GM21786 (cell line): ENCODE data around the gene GDF15.

Experiments used
- ATAC-seq: cut with Tn5 transposase; IDR thresholded peaks from one replicate; pipeline ENCODE4 v1.9.1; 2021; ENCODE audit not compliant: unreplicated experiment

Gene GDF15

DNA sequence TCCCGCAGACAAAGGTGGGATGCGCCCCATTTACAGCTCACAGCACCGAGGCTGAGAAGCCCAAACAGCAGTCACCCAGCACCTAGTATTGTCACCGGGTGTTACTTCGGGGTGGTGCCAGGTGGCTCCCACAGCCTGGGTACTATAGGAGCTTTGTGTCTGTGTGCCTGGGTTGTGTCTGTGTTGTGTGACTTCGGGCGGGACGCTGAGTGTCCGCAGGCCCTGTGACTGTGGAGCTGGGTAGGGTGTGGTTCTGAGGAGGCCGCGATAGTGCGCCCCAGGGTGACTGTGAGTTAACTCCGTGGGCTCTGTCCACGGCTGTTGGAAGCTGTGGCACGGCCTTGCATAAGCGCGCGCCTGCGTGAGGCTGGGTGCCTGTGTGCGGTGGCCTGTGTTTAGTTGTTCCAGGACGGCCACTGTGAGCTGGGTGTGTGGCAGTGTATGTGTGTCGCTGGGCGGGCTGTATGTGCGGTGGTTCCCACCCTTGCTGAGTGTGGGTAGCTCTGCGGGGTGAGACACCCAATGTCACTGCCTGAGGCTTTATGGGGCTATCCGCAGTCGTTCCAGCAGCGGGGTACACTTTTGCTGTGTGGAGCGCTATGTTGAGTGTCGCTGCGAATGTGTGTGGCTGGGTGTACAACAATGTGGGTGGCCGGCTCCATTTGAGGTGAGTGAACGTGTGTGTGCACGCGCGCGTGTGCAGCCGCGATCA lies 32.7 kb downstream of the GDF15 start:
- ATAC-seq, result no peak

DNA sequence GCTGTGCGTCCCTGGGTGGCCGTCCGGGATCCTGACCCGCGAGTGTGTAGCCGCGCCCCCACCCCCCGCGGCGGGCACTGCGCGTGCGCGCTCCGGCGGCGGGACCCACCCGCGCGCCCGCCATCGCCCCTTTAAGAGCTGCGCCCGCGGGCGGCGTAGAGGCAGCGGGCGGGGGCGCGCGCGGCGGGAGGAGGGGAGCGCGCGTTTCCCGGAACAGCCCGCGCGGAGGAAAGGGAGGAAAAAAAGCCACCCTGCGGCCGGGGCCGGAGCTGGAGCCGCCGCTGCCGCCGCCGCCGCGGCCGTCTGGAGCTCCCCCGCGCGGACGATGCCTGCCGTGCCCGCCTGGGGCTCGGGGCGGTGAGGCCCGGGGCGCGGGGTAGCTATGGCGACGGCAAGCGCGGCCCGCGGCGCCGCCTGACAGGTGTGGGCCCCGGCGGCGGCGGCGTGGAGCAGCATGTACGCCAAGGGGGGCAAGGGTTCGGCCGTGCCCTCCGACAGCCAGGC lies 33.3 kb downstream of the GDF15 start, which contains the start of gene SSBP4:
Gene SSBP4, plus strand, starts transcription at position 204 of the 504 bp plus-strand sequence. Its CDS starts 251 bp downstream, at position 455.
- no peak for ATAC-seq

DNA sequence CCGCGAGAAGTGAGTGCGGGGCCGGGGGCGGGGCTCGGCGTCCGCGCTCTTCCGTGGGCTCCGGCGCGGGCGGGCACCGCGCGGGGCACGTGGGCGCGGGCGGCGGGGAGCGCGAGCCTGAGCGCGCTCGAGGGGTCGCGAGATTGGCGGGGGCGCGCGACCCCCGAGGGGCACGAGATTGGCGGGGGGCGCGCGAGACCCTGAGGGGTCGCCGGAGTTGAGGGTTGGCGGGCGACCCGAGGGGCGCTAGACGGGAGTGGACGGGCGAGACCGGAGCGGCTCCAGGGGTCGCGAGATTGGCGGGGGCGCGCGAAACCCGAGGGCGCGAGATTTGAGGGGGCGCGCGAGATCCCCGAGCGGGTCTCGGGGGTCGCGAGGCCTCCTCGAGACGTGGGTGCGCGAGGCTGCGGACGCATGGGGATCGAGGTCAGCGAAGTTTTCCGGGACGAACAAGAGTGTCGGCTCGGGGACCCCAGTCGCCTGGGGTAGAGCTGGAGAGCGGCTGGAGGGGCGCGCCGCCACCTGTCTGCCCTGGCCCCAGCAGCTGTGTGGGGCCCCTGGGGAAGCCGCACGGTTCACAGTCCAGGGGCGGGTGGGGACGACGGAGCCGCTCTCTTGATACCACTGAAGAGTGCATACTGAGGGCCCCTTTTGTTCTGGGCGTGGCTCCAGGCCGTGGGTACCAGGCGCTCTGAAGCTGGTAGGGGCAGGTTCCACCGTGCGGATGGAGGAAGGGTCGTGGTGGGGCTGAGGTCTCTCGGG lies 33.9 kb downstream of the GDF15 start:
- ATAC-seq, result no peak

DNA sequence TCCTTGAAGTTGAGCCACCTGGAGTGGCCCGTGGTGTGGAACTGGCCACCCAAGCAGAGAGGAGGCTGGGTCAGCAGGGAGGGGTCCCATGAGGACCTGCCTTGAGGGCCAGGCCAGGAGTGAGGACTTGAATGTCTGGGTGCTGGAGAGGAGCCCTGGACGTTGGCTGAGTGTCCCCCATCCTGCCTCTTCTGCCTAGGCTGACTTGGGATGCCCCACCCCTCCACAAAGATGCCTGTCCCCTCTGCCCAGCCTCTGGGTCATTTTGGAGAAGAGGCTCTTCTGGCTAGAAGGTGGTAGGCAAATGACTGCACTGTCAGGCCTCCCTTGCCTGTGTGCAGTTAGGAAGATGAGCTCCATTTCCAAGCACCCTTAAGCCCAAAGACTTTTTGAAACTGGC lies 35.0 kb downstream of the GDF15 start:
- no peak for ATAC-seq

DNA sequence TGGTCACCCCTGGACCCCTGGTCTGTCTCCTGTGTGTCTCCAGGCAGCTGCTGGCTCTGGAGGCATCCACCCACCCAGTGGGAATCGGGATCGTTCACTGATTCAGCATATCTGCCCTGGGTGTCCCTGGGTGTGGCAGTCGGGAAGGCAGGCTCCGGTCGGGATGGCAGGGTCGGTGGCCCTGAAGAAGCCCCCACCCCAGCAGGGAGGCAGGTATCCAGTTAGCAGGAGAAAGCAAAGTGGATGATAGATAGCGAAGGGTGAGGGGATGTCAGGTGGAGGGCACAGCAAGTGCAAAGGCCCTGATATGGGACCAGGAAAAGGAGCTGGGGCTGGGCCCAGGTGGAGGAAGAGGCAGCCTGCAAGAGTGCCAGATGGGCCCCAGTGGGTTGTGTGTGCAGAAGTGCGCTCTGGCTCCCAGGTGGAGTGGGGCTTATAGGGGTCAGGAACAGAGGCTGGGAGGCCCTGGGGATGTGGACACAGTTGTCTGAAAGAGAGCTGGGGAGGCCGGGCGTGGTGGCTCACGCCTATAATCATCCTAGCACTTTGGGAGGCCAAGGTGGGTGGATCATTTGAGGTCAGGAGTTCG lies 35.5 kb downstream of the GDF15 start:
- no peak for ATAC-seq

DNA sequence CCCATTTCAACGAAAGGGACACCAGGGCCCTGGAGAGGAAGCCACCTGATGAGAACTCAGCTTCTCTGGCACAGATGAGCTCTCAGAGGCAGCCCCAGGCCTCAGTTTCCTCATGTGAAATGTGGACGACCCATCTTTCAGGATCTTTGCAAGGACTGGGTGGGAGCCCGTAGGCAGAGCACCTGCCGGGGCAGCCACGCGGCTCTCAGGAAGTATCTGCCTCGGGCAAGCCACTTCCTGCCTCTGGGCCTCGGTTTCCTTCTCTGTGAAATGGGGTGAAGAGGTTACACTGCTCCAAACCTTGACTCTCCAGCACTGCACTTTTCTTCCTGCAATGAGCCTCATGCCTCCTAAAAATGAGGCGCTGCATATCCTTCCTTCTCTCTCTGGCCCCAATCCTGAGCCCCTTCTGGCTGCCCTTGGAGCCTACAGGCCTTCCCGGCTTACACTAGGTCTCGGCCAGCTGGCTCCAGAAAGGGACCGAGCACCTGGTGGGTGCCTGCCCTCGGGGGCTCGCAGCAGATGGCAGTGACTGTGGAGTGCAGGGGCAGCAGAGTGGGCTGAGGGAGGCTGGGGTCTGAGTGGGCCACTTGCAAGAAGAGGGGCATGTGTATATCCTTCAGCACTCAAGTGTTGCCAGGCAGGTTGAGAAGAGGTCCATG lies 36.7 kb downstream of the GDF15 start:
- ATAC-seq, result no peak

DNA sequence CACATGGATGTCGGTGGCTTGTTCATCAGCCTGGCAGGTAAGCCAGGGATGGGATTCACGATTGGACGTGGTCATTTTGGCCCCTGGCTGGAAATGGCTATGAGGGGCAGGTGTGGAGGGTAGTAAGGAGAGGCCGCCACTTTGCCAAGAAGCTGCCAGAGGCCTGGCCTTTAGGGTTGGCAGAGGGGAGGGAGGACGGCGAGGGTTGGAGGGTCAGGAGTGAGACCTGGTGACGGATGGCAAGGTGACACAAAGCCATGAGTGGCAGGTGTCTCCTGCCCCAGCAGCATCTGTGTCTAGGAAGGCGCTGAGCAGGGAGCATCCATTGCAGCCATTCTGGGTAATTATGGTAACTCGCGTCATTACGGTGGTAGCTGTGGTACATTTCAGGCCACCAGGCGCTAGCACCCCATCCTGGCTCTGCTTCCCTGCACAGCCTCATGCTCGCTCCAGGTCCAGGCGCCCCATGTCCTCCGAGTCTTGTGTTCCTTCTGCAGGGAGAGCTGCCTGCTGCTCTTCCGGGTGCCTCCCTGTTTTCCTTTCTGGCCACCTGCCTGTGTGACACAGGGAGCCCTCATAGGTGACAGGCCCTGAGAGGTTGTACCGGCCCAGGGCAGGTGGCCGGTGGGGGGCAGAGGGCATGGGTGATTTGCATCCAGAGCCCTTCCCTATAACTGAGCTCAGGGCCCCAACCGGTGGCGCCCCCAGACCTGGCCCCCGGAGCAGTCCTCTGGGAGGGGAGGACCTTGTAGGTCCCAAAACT lies 37.5 kb downstream of the GDF15 start:
- ATAC-seq, result no peak

DNA sequence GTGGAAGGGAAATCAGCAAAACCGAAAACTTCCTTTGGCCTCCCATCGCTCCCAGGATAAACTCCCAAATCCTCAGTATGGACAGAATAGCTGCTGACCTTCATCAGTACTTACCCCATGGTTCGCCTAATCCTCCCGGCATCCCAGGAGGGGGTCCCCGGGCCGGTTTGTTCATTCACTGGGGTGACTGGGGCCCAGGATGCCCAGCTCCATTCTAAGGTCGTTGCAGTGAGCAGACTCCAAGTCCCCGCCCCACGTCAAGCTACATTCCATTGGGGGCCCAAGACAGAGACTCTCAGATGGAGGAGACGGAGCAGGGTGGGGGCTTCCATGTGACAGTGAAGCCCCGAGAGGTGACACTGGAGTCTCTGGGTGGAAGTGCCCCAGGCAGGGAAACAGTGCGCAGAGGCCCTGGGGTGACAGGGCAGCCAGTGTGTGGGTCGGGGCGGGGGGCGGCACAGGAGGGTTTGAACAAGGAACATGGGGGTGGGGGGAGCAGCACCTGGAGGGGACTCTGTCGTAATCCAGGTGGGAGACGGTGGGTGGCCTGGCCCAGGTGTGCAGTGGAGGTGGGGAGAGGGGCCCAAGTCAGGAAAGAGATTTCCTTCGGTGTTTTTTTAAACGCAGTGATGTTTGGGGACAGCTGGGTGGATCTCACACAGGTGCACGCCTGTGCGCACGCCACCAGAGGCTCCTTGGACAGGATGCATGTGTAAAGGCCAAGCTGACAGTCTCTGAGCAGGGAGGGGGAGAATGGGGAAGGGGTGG lies 38.3 kb downstream of the GDF15 start:
- no peak for ATAC-seq

DNA sequence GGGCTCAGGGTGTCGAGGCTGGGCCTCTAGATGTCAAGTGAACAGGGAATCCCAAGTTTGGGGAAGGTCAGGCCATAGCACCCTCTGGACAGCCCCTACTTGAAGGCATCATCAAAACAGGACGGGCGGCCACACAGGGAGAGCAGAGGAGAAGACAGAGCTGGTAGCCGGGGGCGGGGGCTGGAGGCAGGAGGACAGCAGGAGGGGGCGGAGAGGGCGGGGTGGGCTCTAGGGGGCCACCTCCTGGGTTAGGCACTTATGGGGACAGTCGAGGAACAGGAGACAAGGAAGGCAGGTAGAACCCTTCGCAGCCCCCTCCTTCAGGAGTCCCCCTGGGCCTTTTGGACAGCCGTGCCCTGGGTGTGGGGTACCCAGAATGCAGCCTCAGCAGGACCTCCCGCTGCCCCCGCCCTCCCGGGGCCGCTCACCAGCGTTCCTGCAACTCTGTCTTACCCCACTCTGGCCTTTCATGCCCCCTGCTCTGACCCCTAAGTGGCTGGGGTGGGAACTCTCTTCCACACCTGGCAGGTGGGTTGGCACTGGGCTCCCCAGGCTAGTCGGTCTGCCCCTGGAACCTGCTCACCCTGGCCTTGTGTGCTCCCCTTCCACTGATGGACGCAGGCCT lies 39.0 kb downstream of the GDF15 start:
- ATAC-seq, result no peak

DNA sequence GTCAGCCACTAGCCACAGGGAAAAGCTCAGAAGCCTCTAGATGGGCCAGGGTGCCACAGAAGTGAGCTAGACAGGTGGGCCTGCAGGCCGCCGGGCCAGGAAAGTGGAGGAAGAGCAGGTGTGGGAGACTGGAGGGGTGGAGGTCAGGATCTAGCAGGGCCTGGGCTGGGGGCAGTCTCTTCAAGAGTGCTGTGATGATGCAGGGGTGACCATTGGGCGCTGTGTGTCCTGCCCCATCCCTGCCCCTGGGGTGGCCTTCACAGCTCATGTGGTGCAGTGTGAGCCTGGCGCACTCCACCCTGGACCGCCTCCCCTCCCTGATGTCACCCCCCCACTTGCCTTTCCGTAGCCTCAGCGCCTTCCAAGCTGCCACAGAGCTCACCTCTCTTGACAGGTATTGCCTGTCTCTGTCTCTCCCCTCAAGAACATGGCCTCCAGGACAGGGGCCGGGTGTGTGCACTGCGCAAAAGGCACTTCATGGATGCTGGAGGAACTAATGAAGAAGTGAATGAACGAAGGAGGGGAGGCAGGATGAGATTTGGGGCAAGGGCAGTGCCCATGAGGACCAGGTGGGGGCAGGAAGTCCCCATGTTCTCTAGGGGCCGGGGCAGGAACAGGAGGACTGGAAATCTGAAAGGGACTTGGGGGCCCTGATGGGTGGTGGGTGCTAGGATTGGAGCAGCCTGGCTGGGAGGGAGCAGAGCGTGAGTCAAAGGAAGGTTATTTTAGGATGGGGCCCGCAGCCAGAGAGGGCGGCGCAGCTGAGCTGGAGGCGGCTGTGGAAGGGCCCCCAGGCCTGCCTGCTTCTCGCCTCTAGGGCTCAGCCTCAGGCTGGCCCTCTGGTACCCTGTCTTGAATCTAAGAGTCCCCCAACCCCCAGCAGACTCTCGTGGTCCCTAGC lies 39.8 kb downstream of the GDF15 start:
- ATAC-seq, result no peak

DNA sequence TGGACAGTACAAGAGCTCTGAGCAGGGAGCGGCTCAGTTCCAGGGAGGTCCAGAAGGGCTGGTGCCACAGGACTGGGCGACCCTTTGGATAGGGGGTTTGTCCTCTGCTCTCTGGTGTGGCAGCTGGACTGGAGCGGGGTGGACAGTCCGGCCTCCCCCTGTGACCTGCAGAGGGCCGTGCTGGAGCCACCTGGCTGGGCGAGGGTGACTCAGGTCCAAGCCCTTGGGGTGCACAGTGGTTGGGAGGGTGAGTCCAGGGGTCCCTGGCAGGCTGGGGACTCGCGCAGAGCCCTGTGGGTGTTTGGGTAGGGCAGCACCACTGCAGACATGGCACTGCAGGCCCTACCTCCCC lies 40.4 kb downstream of the GDF15 start:
- no peak for ATAC-seq

DNA sequence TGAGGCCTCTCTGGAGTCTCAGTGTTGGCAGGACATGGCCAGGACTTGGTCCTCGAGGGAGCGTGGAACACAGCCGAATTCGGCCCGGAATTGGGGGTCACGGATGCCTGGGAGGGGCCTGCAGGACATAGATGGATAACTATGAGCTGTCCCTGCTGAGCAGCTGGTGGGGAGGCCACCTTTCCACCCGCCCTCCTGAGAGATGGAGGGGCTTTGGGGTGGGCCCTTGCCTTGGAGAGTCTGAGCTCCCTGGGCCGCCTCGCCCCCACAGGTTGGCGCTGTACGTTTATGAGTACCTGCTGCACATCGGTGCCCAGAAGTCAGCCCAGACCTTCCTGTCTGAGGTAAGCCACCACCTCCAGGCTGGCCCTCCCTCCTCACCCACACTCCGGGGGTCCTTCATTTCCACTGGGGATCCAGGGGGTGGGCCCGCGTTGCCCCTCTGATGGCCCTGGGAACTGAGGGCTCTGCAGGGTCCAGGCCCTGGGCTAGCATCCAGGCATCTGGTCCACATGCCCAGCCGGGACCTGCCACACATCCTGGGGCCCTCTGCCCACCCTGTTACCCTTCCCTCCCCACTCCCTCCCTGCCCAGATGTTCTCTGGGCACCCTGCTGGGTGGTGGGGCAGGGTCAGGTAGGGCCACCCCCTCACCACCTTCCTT lies 41.3 kb downstream of the GDF15 start:
- no peak for ATAC-seq

DNA sequence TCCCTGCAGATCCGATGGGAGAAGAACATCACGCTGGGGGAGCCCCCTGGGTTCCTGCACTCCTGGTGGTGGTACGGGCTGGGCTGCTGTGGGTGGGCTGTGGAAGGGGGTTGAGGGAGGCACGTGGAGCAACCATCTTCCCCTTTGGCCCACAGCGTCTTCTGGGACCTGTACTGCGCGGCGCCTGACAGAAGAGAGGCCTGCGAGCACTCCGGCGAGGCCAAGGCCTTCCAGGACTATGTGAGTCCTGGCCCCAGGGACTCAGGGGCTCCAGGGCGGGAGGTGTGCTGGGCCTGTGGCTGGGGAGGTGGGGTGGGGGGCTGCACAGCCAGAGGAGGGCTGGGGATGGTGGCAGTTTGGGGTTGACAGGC lies 41.8 kb downstream of the GDF15 start:
- no peak for ATAC-seq

DNA sequence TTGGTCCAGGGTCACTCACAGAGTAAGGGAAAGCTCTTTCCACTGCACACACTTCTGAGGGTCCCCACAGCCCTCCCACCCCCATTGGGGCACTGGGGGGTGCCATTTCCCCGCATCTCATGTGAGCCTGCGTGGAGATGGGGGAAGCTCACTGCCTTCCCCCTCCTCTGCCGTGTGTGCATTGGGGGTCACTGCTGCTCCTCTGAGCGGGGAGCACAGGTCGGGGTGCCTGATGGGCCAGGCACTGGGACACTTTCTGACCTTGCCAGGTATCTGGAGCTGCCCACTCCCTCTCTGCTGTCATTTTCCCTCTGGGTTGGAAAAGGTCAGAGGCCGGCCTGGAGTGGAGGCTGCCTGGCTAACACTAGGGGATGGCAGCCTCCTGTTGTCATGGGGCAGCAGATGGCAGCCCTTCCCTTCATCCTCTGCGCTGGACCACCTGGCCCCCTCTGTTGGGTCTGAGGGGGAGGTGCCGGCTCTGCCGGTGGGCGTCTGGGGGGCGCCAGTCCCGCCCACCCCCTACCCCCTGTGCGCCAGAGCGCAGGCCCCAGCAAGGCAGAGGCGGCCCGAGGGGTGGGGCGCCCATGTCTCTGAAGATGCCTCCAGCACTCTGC lies 42.3 kb downstream of the GDF15 start:
- no peak for ATAC-seq

DNA sequence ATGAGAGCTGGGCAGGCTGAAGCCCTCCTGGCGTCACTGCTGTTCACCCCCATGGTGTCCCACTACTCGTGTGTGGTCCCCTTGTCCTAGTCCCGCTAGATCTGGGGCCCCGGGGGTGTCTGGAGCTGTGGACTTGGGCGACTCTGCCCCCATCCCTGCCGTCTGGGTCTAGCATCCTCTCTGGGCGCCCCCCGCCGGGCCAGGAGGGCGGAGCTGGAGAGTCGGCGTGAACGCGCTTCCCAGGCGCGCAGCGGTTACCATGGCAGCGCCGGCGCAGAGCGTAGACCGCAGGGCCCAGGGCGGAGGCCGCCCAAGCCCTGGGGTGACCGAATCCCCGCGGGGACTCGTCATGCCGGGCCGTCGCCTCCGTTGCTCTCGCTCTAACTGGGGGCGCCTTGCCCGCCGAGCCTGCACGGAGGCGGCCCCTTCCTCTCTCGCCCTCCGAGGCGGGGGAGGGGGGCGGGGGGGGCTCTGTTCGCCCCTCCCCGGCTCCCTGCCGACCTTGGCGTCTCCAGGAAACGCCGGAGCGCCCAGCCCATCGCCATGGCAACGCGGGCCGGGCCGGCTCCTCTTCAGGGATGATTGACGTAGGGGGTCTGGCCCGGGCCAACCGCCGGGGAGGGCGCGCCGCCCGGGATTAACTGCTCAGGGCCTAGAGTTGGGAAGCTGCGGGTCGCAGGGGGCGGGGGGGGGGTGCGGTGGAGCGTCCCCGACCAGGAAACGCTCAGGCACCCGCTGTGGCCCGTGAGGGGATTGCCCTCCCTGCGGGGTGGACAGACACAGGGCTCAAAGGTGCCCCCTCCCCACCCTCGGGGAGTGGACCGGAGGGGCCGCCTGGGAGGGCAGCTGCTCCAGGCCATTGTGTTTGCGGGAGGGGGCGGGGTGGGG lies 43.1 kb downstream of the GDF15 start:
- peak; percentile 71 for ATAC-seq

DNA sequence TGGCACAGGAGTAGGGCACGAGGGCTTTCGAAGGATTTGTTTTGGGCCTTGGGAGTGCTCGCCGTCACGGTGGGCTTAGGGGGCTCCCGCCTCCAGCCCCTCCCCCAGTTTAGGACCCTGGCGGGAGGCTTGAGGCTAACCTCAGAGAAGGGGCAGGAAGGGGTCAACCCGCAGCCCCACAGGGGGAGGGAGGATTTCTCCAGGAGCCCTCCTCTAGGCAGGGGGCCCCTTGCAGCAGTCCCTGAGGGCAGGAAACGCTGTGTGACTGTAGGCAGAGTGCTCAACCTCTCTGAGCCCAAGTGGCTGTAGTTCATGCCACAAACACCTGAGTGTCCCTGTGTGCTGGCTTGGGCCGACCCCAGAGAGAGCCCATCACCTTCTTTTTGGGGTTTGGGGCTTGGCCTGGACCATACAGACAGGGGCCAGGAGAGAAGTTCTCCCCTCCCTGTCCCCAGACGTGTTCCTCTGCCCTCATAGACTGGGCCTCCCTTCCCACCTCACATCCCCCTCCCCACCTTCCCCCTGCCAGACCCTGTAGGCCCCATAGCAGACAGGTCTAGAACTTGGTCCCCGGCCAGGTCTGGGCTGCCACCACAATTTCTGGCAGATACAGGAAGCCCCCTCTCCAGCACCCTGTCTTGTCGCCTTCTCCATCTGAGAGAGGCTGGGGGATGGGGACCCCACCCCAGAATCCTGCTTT lies 43.9 kb downstream of the GDF15 start:
- ATAC-seq, result no peak
